BE2C (cell line): Measurements from ENCODE around the gene FOXO3.

ENCODE experiments used
- DNase-seq: peaks from one replicate; pipeline ENCODE4 v3.0.0-alpha.2; 2020
- H3K27me3 ChIP-seq: fragments of 250-450 bp; sonication (Bioruptor Pico); 2 replicates; pipeline ENCODE4 v1.5.1; 2020; ENCODE audit warnings: mild to moderate bottlenecking
- H3K36me3 ChIP-seq: fragments of 250-450 bp; sonication (Bioruptor Pico); 2 replicates; pipeline ENCODE4 v1.5.1; 2020; ENCODE audit warnings: mild to moderate bottlenecking
- H3K4me1 ChIP-seq: fragments of 250-450 bp; sonication (Bioruptor Pico); 2 replicates; pipeline ENCODE4 v1.5.1; 2020
- H3K4me3 ChIP-seq: 2 replicates; pipeline ENCODE4 v1.5.1; 2011; ENCODE audit warnings: low read depth, low read length
- H3K9me3 ChIP-seq: fragments of 250-450 bp; sonication (Bioruptor Pico); 2 replicates; pipeline ENCODE4 v1.5.1; 2020
- TF ChIP-seq, protein P1 (sequence below): IDR thresholded peaks from 2 replicates; pipeline ENCODE4 v1.5.1; 2012; ENCODE audit warnings: mild to moderate bottlenecking, low read depth, low read length

The FOXO3 gene

DNA sequence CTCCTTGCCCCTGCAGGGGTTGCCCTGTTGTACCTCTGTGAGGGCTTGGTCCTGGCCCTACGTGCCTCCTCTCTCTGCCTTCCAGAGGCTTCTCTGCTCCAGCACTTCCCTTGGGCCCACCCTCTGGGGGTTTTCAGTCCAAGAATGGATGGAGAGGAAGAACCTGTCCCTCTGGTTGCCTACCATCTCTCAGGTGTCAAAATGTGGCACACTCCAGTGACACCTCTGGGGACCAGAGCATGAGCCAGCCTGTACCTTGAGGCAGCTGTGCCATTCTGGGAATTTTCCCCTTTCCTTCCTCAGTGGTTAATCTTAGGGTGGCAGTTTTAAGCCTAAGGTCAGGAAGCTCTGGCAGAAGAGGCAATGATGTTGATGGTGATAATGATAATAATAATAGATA is 172.3 kb downstream of the FOXO3 start:
- no peaks in the 10 kb centered on the region for H3K27me3 ChIP-seq
- DNase-seq = no peak
- H3K4me1 ChIP-seq = no peaks in the 10 kb centered on the region
- H3K36me3 ChIP-seq = no peaks in the 10 kb centered on the region
- H3K4me3 ChIP-seq = no peak overlapping the region
- no peaks in the 10 kb centered on the region for H3K9me3 ChIP-seq
- TF ChIP-seq, protein P1, sequence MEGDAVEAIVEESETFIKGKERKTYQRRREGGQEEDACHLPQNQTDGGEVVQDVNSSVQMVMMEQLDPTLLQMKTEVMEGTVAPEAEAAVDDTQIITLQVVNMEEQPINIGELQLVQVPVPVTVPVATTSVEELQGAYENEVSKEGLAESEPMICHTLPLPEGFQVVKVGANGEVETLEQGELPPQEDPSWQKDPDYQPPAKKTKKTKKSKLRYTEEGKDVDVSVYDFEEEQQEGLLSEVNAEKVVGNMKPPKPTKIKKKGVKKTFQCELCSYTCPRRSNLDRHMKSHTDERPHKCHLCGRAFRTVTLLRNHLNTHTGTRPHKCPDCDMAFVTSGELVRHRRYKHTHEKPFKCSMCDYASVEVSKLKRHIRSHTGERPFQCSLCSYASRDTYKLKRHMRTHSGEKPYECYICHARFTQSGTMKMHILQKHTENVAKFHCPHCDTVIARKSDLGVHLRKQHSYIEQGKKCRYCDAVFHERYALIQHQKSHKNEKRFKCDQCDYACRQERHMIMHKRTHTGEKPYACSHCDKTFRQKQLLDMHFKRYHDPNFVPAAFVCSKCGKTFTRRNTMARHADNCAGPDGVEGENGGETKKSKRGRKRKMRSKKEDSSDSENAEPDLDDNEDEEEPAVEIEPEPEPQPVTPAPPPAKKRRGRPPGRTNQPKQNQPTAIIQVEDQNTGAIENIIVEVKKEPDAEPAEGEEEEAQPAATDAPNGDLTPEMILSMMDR = no peak

DNA sequence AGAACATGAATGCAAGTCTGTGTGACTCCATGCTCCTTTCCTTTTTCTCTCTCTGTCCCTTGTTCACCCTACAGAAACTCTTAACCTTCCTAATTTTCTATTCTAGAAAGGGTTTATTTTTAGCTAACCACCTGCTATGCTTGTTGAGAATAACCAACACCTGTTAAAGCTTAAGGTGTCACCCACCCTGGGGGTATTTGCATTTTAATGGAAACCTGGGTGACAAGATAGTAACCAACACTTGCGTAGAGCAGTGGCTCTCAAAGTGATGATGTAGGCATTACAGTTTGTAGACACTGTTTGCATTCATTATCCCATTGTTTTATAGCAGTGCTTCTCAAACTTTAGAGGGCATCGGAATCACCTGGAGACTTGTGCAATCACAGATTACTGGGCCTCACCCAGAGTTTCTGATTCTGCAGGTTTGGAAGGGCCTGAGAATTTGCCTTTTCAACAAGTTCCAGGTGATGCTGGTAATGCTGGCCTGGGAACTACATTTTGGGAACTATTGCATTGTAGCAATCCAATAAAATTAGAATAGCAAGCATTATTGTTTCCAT is 173.1 kb downstream of the FOXO3 start:
- no peak for DNase-seq
- H3K4me1 ChIP-seq = no peaks in the 10 kb centered on the region
- no peaks in the 10 kb centered on the region for H3K36me3 ChIP-seq
- no peaks in the 10 kb centered on the region for H3K27me3 ChIP-seq
- TF ChIP-seq, protein P1 = no peak
- no peak overlapping the region for H3K4me3 ChIP-seq
- H3K9me3 ChIP-seq = no peaks in the 10 kb centered on the region
